HG03575 (cell line): ENCODE data around the gene SAP30L.

ENCODE experiments used
- ATAC-seq: cut with Tn5 transposase; IDR thresholded peaks from one replicate; pipeline ENCODE4 v1.9.1; 2021; ENCODE audit not compliant: unreplicated experiment, insufficient number of reproducible peaks, low FRiP score; ENCODE audit errors: extremely low read depth

Gene SAP30L

GRCh38 chr5:154415114-154415513 is 30.7 kb upstream of the SAP30L start:
- no peak for ATAC-seq

GRCh38 chr5:154418344-154418820 is 27.4 kb upstream of the SAP30L start:
- no peak for ATAC-seq

DNA sequence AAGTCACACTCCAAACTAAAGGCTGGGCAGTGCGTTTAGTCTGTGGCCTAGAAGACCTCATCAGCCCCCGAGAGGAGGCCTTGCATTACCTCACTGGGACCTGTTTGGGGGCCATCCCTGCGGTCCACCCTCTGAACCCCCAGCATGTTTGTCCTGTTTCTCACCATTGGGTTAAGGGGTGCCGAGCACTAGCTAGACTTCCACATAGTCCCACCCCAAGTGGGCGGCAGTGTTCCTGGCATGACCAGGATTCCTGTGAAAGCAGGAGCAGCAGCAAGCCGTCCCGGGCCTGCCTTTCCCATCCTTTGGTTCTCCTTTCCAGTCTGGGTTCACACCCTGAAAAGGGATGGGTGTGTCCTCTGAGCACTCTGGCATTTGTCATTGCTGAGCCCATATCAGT is 26.6 kb upstream of the SAP30L start:
- ATAC-seq = no peak

DNA sequence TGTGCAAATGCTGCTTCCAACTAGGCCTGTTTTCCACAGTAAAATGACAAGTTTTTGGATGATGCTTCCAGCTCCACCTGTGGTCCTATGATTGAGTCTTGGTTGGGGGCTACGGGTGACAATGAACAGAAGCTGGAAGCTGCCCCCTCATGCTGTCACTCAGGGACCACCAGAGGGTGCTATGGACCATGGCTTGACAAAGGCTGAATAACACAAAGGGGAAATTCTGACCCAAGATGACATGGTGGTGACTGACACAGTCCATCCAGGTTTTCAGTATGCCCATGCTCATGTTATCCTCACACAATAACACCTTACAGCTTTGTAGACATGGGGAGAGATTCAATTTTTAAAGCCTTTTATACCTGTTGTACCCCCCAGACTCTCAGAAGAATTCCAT is 23.9 kb upstream of the SAP30L start:
- ATAC-seq = no peak

DNA sequence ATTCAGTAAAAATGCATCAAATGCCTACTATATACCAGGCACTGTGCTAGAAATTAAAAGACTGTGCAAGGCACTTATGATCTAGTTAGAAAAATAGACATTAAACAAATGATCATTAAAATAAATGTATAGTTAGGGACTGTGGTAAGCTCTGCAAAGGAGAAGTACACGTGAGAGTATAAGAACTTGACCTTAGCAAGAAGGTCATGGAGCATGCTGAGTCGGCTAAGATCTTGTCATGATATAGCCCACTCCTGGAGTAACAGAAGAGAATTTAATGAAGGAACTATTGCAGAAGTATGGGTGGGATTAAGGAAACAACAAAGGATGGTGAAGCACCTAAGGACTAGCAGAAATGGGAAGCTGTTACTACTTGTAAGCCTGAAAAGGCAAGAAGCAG is 23.5 kb upstream of the SAP30L start:
- ATAC-seq = no peak

- ATAC-seq = no peak
Observed at GRCh38 chr5:154428208-154428607, 17.6 kb upstream of the SAP30L start.

GRCh38 chr5:154429341-154429740 is 16.5 kb upstream of the SAP30L start:
- ATAC-seq = no peak

DNA sequence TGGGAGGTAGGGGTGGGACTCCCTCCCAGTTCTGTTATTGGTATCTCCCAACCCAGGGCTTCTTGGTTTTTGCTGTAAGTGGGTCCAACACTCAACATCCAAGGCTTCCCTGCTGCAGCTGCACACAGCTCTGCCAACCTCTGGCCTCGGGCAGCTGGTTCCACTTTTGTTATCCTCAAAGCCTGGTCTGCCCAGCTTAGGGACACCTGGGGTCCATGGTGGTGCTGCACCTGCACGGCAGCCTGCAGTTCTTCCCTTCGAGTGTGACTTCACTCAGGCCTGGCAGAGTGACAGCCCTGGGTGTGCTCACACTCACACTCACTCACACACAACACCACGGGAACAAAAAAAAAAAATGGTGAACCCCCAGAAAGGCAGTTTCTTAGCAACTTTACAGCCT is 15.3 kb upstream of the SAP30L start:
- no peak for ATAC-seq

- no peak for ATAC-seq
Observed at GRCh38 chr5:154430961-154431630, 14.7 kb upstream of the SAP30L start.

DNA sequence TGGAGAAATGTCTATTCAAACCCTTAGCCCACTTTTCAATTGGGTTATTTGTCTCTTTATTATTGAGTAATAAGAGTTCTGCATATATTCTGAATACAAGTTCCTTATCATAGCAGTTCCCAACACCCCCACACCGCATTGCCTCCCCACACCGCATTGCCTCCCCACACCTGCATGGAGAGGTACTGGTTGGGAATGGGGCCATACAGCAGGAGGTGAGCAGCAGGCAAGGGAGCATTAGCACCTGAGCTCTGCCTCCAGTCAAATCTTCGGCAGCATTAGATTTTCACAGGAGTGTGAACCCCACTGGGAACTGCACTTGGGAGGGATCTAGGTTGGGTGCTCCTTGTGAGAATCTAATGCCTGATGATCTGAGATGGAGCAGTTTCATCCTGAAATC is 10.6 kb upstream of the SAP30L start:
- no peak for ATAC-seq

GRCh38 chr5:154437281-154437965 is 8.4 kb upstream of the SAP30L start:
- ATAC-seq = no peak

- ATAC-seq = no peak
Observed at GRCh38 chr5:154440540-154440939, 5.3 kb upstream of the SAP30L start.

- no peak for ATAC-seq
Observed at GRCh38 chr5:154442801-154443200, 3.0 kb upstream of the SAP30L start.

DNA sequence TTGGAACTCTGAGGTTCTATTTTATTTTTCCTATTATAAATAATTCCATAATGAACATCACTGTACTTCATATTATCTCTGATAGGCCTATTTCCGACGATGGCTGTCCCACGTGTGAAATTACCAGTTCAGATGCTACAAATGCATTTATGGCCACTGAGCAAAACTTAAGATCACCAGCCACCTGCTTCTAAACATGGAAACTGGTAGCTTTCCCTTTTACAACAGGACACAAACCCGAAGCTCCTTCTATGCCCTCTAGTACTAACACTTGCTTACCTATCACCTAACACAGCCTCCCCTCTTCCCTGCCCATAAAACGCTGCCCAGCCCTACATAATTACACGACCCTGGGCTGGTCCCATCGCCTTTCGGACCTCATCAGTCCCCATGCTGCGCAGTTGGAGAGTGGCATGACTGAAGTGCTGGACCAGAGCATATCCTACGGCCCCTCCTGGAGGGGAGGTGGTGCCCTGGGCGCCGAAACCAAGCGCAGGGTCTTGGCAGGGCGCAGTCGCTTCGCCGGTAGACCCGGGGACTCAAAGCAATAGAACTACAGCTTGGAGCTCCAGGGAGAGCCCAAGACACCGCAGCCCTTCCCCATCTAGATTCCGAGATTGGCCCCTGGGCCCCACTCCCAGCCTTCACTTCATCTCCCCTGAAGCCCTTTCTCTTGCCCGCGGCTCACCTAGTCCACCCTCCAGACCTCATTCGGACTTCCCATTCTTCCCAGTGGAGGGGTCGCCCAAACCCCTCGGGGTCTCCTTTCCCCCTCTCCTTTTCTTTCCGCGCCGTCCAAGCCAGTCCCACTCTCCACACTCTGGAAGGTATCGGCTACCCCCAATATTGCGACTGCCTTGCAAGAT is 1.0 kb upstream of the SAP30L start:
- ATAC-seq = no peak

- ATAC-seq = no peak
Observed at GRCh38 chr5:154446195-154447088, 645 bp downstream of the SAP30L start.

DNA sequence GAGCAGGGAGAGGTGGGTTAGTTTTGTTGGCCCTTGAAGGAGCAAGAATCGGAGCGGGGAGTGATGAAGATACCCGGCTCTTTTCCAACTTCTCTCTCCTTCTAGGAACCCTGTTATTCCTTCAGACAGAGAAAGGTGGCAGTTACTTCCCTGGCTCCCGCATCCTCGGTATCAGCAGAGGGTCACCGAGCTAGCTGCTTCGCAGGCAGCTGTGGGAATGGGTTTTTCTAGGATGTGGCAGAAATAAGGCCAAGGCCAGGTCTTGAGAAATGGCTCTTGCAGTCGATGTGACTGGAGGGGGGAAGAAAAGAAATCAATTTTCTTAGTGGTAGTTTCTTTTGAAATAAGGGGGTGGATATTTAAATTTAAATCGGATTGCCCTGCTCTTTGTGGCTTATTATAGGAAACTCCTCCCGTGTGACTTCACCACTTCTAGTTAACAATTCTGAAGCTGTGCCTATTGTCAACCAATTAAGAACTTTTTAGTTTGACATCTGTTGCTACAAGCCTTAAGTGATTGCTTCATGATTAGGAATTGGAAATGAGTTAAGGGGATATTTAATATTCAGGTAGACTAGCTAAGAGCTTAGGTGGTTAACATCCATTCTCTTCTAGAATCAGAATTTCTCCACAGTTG is 1.4 kb downstream of the SAP30L start:
- no peak for ATAC-seq

- no peak for ATAC-seq
Observed at GRCh38 chr5:154449786-154450185, 4.0 kb downstream of the SAP30L start.

- ATAC-seq = no peak
Observed at GRCh38 chr5:154451957-154452356, 6.2 kb downstream of the SAP30L start.
